Prostate gland (tissue), 2 donors: ENCODE results near the gene RAB8B. TPM values are rescaled to one million over a fixed set of nuclear protein-coding genes. Genes with fewer than 3 reads are reported as not detected.
"Not testable (repeated sequence)": the region's sequence is repeated elsewhere in the genome, so short reads cannot be mapped to it uniquely, and the experiment has no call there.

Experiments used
- DNase-seq: peaks from one replicate; pipeline ENCODE4 v3.0.0-alpha.2; 2019; ENCODE audit warnings: low spot score
- H3K27ac ChIP-seq, 2 donors: fragments of 200-600 bp; sonication (generic); 2 replicates each; pipeline ENCODE4 v1.5.1; 2017 to 2019
- H3K27me3 ChIP-seq: fragments of 200-600 bp; sonication (generic); replicated peaks from 2 replicates; pipeline ENCODE4 v1.5.1; 2019; ENCODE audit not compliant: insufficient read depth
- H3K36me3 ChIP-seq, 2 donors: fragments of 200-600 bp; sonication (generic); 1 replicate in 1 of 2; 2 replicates in 1 of 2; pipeline versions ENCODE4 v1.5.1 to v1.8.1; 2017 to 2019
- H3K4me1 ChIP-seq: fragments of 200-600 bp; sonication (generic); replicated peaks from 2 replicates; pipeline ENCODE4 v1.5.1; 2019
- H3K4me3 ChIP-seq, 2 donors: fragments of 200-600 bp; sonication (generic); 2 replicates each; pipeline ENCODE4 v1.5.1; 2017 to 2019
- H3K9me3 ChIP-seq: fragments of 200-600 bp; sonication (generic); 2 replicates; pipeline ENCODE4 v1.5.1; 2017
- CTCF ChIP-seq, 4 experiments: fragments of 200-600 bp in 2 of 4; fragments of 450-650 bp in 2 of 4; sonication (generic) in 2 of 4; IDR thresholded peaks; 1 replicate in 3 of 4; 2 replicates in 1 of 4; pipeline ENCODE4 v1.5.1; 2016 to 2019; ENCODE audit warnings: antibody characterized with exemption in 4 of 4, mild to moderate bottlenecking in 2 of 4, moderate library complexity in 2 of 4
- POLR2A ChIP-seq: fragments of 450-650 bp; IDR thresholded peaks from one replicate; pipeline ENCODE4 v1.6.1; 2016; ENCODE audit warnings: antibody characterized with exemption, mild to moderate bottlenecking
- POLR2AphosphoS5 ChIP-seq: sonication (generic); formaldehyde crosslinking; IDR thresholded peaks from one replicate; pipeline ENCODE4 v1.6.1; 2017; ENCODE audit warnings: antibody characterized with exemption
- WGBS: methylation state at CpG from one replicate; pipeline ENCODE4 v1.1.5; 2018; 5-methylcytosine and 5-hydroxymethylcytosine counted together
- intact Hi-C: fragments of 100-400 bp; cut with DNase I; formaldehyde crosslinking; loops from one replicate; pipeline ENCODE4 v1.14.2; 2022
- total RNA-seq, 2 donors: library from RNA; depleted of rRNA; stranded (reverse); fragments of >200 nt; gene quantifications; one replicate each; pipeline ENCODE4 v1.1.0, GENCODE V29; 2016

The RAB8B gene
- total RNA-seq, 2 donors from 2014 or later = 18.5 to 29.2 TPM

DNA sequence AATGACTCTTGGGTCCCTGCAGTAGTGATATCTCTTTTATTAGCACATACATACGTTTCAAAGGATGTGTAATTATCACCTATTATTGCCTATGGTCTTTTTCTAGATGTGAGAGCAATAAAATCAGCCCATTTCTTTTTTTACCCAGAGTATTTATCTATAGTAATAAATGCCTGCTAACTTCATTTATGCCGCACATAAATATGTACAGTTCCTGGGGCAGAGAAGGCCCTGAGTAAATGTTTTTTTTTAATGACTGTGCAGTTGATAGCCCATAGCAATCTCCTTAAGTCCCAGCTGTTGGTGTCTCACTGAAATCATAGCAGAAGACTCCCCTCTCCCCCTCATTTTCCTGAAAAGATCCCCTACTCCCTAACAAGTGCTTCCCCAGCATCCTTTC is 16.7 kb downstream of the RAB8B start:
- intact Hi-C loops = no loop called here
- 73% methylated on average over 2 of the region's 2 CpGs for WGBS
- DNase-seq = no peak

GRCh38 chr15:63208824-63209223 is 19.4 kb downstream of the RAB8B start:
- H3K4me1 ChIP-seq = peaks cover 23% of the 10 kb centered on the region
- DNase-seq, H3K4me3 ChIP-seq, H3K27ac ChIP-seq, H3K9me3 ChIP-seq, H3K27me3 ChIP-seq, intact Hi-C loops, H3K36me3 ChIP-seq: not testable (repeated sequence)
- WGBS = 98% methylated on average over 12 of the region's 12 CpGs

More for the DNA sequence above, 16.7 kb downstream of the RAB8B start:
- H3K27ac ChIP-seq = no peak overlapping the region
- peaks cover 18% of the 10 kb centered on the region for H3K4me1 ChIP-seq
- H3K36me3 ChIP-seq = no peaks in the 10 kb centered on the region
- no peak for TF ChIP-seq POLR2A
- TF ChIP-seq POLR2AphosphoS5 = no peak
- no peaks in the 10 kb centered on the region for H3K27me3 ChIP-seq
- no peak overlapping the region for H3K4me3 ChIP-seq
- H3K9me3 ChIP-seq = no peaks in the 10 kb centered on the region

GRCh38 chr15:63210151-63211091 is 21.0 kb downstream of the RAB8B start:
- H3K4me3 ChIP-seq = no peak overlapping the region
- no peaks in the 10 kb centered on the region for H3K27me3 ChIP-seq
- TF ChIP-seq POLR2AphosphoS5 (no peak), POLR2A (no peak), CTCF (IDR thresholded peaks at IDR 0.05) (no peak)
- H3K9me3 ChIP-seq = no peaks in the 10 kb centered on the region
- H3K36me3 ChIP-seq = no peaks in the 10 kb centered on the region
- intact Hi-C loops = no loop called here
- 51% methylated on average over 5 of the region's 5 CpGs for WGBS
- peak overlapping the region; percentile 67 to 77 for H3K27ac ChIP-seq
- DNase-seq = no peak
- H3K4me1 ChIP-seq = peaks cover 23% of the 10 kb centered on the region

DNA sequence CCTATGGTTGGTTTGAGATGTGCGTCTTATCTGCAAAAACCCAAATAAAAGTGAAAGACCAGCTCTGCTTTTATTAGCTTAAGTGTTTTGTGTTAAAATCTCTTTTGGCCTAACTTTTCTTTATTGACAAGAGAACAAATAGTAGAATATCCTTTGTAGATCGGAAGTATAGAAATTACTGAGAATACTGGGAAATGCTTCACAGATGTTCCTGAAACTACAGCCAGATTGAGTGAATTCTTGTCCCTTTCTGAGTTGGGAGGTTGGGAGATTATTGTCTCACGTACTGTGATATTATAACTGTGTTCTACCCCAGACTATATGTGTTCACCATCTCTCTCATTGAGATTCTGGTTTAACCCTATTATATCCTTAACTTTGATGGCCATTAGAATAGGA is 21.7 kb downstream of the RAB8B start:
- H3K27ac ChIP-seq = peak overlapping the region; percentile 67 to 77
- 59% methylated on average over 3 of the region's 3 CpGs for WGBS
- H3K9me3 ChIP-seq = no peaks in the 10 kb centered on the region
- peaks cover 23% of the 10 kb centered on the region for H3K4me1 ChIP-seq
- H3K36me3 ChIP-seq = no peaks in the 10 kb centered on the region
- no peak overlapping the region for H3K4me3 ChIP-seq
- no peak for DNase-seq
- no peak for TF ChIP-seq POLR2AphosphoS5
- TF ChIP-seq CTCF (IDR thresholded peaks at IDR 0.05) = no peak
- no peak for TF ChIP-seq POLR2A
- H3K27me3 ChIP-seq = no peaks in the 10 kb centered on the region
- intact Hi-C loops = no loop called here

- 97% methylated on average over 2 of the region's 2 CpGs for WGBS
- intact Hi-C loops = no loop called here
- TF ChIP-seq POLR2A (no peak), POLR2AphosphoS5 (no peak), CTCF (IDR thresholded peaks at IDR 0.05) (no peak)
- no peaks in the 10 kb centered on the region for H3K9me3 ChIP-seq
- no peaks in the 10 kb centered on the region for H3K27me3 ChIP-seq
- H3K36me3 ChIP-seq = no peaks in the 10 kb centered on the region
- H3K4me1 ChIP-seq = peaks cover 23% of the 10 kb centered on the region
- DNase-seq = no peak
- H3K27ac ChIP-seq = peak overlapping the region; percentile 67 to 77
- no peak overlapping the region for H3K4me3 ChIP-seq
Observed at GRCh38 chr15:63211549-63211948, 22.1 kb downstream of the RAB8B start.
